ENCODE results near the gene GRM4. TPM values are rescaled to one million over a fixed set of nuclear protein-coding genes. Genes with fewer than 3 reads are reported as not detected.

Gene GRM4
- total and polyA plus RNA-seq, 10 donors, result 0.02 to 0.26 (median 0.09) TPM; not detected in 3

DNA sequence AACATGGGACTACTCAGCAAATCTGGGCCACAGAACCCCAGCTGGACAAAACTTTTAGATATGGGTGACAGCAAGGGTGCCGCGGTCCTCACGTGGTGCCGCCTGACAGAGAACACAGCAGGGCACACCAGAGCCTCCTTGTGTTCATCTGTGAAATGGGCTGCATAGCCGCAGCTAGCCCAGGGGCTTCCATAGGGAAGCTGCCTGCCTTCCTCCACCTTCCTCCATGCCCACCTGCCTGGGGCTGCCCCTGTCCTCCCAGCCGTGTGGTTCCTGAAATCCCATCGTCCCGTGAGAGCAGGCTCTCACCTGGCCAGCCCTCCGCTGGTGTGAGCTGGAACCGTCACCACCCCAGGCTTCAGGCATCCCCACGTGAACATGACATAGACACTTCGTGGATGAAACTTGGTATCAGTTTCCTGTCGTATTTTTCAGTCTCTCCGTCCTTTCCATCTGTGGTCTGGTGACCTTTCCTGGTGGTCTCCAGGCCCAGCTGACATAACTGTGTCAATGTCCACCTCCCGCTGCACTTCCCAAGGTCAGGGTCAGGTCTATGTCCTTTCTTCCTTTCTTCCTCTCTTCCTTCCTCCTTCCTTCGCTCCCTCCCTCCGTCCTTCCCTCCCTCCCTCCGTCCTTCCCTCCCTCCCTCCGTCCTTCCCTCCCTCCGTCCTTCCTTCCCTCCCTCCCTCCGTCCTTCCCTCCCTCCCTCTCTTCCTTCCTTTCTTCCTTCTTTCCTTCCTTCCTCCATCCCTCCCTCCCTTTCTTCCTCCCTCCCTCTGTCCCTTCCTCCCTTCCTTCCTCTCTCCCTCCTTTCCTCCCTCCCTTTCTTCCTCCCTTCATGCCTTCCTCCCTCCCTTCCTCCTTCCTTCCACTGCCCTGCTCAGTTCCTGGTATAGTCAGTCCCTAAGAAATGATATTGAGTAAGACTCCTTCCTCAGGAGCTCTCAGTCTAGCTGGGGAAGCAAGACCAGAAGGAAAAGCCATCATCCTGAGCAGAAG, 78.8 kb downstream of the GRM4 start:
- WGBS, 5 donors, result 54 to 67% (median 58%) methylated on average over 20 to 21 of the region's 21 CpGs
- TF ChIP-seq, protein P1, sequence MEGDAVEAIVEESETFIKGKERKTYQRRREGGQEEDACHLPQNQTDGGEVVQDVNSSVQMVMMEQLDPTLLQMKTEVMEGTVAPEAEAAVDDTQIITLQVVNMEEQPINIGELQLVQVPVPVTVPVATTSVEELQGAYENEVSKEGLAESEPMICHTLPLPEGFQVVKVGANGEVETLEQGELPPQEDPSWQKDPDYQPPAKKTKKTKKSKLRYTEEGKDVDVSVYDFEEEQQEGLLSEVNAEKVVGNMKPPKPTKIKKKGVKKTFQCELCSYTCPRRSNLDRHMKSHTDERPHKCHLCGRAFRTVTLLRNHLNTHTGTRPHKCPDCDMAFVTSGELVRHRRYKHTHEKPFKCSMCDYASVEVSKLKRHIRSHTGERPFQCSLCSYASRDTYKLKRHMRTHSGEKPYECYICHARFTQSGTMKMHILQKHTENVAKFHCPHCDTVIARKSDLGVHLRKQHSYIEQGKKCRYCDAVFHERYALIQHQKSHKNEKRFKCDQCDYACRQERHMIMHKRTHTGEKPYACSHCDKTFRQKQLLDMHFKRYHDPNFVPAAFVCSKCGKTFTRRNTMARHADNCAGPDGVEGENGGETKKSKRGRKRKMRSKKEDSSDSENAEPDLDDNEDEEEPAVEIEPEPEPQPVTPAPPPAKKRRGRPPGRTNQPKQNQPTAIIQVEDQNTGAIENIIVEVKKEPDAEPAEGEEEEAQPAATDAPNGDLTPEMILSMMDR (IDR thresholded peaks at IDR 0.05 in 8 of 11, conservative IDR thresholded peaks at IDR 0.05 in 3 of 11), result no peak
- TF ChIP-seq POLR2AphosphoS5 (IDR thresholded peaks at IDR 0.05) (no peak), POLR2A (IDR thresholded peaks at IDR 0.05) (no peak)
- DNase-seq, result no peak
- peaks cover 0 to 69% (median 15%) of the 10 kb centered on the region in 7 donors for H3K27me3 ChIP-seq (replicated peaks in 1 of 7)
- no peak overlapping the region for H3K27ac ChIP-seq
- intact Hi-C loops (cut with DNase I; ENCODE audit: low total_unique reads), result no loop called here
- no peaks in the 10 kb centered on the region for H3K4me1 ChIP-seq
- H3K9me3 ChIP-seq, result no peaks in the 10 kb centered on the region
- H3K4me3 ChIP-seq, result no peak overlapping the region
- no peaks in the 10 kb centered on the region for H3K36me3 ChIP-seq

DNA sequence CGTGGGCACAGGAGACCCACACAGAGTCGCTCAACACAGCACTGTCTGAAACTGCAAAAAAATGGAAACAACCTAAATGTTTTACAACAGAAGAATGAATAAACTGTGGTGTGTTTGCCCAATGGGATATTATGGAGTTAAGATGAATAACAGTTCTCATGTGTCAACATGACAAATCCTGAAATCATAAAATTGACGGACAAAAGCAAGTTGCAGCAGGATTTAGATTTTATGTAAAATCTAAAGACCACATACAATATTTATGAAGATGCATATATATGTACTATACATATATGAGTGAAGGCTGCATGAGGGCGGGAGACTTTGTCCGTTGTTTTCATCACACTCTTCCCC, 79.7 kb downstream of the GRM4 start:
- Histone ChIP-seq H3K9me3 (no peaks in the 10 kb centered on the region), H3K36me3 (no peaks in the 10 kb centered on the region), H3K27ac (no peak overlapping the region), H3K4me3 (no peak overlapping the region), H3K4me1 (no peaks in the 10 kb centered on the region), H3K27me3 (replicated peaks in 1 of 7) (peaks cover 0 to 76% (median 19%) of the 10 kb centered on the region in 7 donors)
- 69 to 81% (median 77%) methylated on average over 5 of the region's 5 CpGs for whole genome bisulfite sequencing, 5 donors
- no peak for DNase-seq
- intact Hi-C loops (cut with DNase I; ENCODE audit: low total_unique reads), result no loop called here
- TF ChIP-seq POLR2A (IDR thresholded peaks at IDR 0.05) (no peak), POLR2AphosphoS5 (IDR thresholded peaks at IDR 0.05) (no peak)
- TF ChIP-seq, protein P1 (IDR thresholded peaks at IDR 0.05 in 8 of 11, conservative IDR thresholded peaks at IDR 0.05 in 3 of 11), result no peak

DNA sequence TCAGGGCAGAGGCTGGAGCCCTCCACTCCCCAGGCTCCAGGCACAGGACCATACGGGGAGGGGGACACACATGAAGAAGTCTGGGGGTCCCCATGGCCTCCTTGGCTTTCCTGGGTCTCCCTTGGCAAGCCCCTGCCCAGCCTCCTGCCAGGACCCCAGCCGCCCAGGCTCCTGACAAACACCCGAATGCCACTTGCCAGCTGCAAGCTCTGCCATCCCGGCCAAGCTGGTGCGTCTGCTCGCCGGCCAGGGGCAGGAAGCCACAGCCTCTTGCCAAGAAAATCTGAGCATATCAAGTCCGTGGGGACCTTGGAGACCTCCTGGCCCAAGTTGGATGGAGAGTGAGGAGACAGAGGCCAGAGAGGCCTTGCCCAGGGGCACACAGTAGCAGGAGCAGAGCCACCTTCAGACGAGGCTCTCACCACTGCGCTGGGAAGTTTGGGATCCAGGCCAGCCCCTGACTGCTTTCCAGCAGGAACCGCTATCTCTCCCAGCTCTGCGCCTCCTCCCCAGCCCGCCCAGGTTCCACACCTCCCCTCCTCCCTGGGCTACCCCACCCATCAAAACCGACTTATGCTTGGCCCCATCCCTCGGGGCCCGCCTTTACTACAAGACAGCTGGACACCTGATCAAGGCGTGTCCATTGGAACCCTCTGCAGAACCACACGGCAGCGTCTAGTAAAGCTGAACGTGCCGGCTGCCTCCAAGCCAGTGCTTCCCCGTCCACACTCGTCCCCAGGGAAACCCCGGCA, 80.2 kb downstream of the GRM4 start:
- peaks cover 0 to 76% (median 19%) of the 10 kb centered on the region in 7 donors for H3K27me3 ChIP-seq (replicated peaks in 1 of 7)
- WGBS, 5 donors, result 59 to 77% (median 69%) methylated on average over 19 to 24 of the region's 24 CpGs
- H3K36me3 ChIP-seq, result no peaks in the 10 kb centered on the region
- TF ChIP-seq POLR2AphosphoS5 (IDR thresholded peaks at IDR 0.05), result no peak
- TF ChIP-seq, protein P1 (IDR thresholded peaks at IDR 0.05 in 8 of 11, conservative IDR thresholded peaks at IDR 0.05 in 3 of 11), result no peak
- no peak for TF ChIP-seq POLR2A (IDR thresholded peaks at IDR 0.05)
- no peaks in the 10 kb centered on the region for H3K4me1 ChIP-seq
- no peaks in the 10 kb centered on the region for H3K9me3 ChIP-seq
- intact Hi-C loops (cut with DNase I; ENCODE audit: low total_unique reads), result no loop called here
- no peak overlapping the region for H3K27ac ChIP-seq
- DNase-seq, result no peak
- no peak overlapping the region for H3K4me3 ChIP-seq

DNA sequence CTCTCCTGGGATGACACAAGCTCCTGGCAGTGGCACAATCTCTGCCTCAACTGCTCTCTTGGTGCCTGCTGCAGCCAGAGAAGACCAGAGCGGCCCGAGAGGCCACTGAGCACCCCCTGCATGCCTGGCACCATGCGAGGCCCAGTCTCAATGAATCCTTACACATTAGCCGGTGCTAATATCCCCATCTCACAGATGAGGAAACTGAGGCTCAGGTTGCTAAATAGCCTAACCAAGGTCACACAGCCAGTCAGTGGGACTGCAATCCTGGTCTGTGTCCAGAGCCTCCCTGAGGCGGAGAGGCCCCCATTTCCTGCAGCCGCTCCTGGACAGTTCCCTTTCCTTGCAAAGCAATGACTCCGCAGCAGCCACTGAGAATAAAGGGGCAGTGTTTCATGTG, 81.2 kb downstream of the GRM4 start:
- Histone ChIP-seq H3K27ac (no peak overlapping the region), H3K4me3 (no peak overlapping the region), H3K36me3 (no peaks in the 10 kb centered on the region), H3K27me3 (replicated peaks in 1 of 7) (peaks cover 0 to 70% (median 19%) of the 10 kb centered on the region in 7 donors), H3K4me1 (no peaks in the 10 kb centered on the region), H3K9me3 (no peaks in the 10 kb centered on the region)
- no peak for TF ChIP-seq POLR2AphosphoS5 (IDR thresholded peaks at IDR 0.05)
- no peak for TF ChIP-seq POLR2A (IDR thresholded peaks at IDR 0.05)
- TF ChIP-seq, protein P1 (IDR thresholded peaks at IDR 0.05 in 8 of 11, conservative IDR thresholded peaks at IDR 0.05 in 3 of 11), result no peak
- no peak for DNase-seq
- intact Hi-C loops (cut with DNase I; ENCODE audit: low total_unique reads), result no loop called here
- WGBS, 5 donors, result 47 to 75% (median 64%) methylated on average over 4 to 7 of the region's 7 CpGs
